DMS 273 (cell line): ENCODE measurements around the gene TLX3.
"Not testable (repeated sequence)": the region's sequence is repeated elsewhere in the genome, so short reads cannot be mapped to it uniquely, and the experiment has no call there.

Experiments
- DNase-seq: peaks from one replicate; lab custom pipeline; 2025; ENCODE audit not compliant: unreplicated experiment; lab: John Stamatoyannopoulos, UW

TLX3 gene

DNA sequence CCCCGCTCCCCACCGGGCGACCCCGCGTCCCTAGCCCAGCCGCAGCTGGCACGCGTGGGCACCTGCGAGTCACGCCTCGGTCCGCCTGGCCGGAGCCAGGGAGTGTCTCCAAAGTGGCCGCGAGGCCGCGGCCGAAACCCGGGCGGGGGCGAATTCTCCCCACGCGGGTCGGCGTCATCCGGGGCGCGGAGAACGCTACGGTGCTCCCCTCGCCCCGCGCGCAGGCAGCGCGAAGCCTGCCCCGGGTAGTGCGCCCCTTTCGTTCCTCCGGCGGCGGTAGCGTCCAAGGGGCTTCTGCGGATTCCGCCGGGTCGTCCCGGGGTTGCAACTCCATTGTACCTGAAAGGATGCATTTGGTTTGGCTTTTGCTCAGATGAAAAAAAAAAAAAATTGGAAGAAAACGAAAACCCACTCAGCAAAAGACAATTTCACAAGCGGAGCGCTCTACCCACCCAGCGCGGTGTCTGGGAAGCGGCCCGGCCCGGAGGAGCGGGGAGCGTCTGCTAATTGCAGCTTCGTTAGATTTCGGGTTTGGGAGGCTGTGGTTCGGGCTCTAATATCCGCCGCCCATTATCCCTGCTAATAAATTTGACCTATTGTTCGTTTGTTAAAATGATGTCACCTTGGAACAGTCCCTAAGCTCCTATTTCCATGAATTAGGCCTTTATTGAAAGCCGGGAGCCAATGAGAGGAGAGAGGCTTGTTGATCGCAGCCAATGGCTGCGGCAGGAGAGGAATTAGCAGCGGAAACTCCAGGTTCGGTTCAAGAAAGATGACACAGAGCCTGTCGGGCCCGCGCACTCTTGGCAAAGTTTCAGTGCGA is at the start of gene TLX3:
Gene TLX3 (plus strand): TSS at position 796 of the 823 bp plus-strand sequence. CDS start 118 bp downstream, outside the sequence.
- DNase-seq: peak; percentile 84

DNA sequence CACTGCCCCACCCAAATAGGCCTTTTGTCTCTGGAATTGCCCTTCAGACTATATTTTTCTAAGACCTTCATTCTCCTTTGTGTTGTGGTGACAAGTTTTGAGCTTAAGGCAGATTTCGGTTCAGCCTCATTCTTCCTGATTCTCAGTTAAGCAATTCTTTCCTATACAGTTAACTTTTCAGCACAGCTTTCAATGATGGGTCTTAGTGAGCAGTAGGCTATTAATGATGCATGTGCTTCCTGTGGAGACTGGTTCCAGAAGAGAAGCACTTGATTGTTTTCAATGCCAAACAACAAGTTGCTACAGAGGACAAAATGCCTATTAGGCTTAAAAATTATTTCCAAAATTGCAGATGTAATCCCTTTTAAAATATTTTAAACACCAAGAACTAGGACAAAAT is 47.7 kb upstream of the TLX3 start:
- DNase-seq: no peak

DNA sequence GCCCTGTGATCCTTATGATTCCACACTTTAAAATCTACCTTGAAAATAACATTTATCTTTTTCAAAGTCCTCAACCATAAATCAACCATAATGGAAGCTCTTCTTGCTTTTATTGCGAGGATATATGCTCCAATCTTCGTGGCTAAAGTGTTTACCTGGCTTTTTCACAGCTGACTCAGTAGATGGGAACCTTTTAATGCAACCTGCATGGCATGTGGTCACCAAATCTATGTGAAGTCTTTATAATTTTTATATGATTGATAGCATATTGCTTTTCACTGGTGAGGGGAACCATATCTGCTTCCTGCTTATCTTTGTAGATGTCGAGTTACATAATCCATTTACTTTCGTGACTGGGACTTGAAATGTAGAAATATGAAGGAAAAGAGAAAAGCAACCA is 47.1 kb upstream of the TLX3 start:
- no peak for DNase-seq

DNA sequence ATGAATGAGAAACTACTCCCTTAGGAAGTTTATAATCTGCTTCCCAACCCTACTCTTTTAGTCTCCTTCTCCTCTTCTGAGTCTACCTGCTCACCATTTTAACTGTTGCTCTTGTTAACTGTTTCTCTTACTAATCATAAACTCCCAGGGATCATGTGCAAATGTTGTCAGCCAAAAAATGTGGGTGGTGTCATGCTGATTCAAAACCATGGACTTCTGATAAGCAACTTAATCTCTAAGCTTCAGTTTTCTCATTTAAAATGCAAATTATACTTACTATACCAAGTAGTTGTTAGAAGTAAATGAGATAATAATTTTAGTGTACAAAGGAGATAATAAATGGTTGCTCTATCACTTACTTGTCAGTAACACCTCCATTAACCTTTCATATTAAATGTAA is 45.9 kb upstream of the TLX3 start:
- no peak for DNase-seq

DNA sequence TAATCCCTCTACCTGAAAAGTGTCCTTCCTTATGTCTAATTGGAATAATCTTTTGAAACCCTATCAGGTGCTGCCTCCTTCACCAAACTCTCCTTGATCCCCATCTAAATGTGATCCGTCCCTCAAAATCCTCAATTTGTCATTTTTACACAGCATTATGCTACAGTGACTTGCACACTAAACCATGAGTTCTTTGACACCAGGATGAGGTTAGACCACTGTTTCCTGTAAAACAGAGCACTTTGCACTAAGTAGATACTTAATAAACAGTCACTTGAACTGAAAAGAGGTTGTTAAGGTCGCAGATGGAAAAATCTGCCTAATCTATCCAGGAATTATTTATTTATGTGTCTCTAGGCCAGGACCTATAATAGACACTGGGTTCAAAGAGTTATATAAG is 44.2 kb upstream of the TLX3 start:
- no peak for DNase-seq

GRCh38 chr5:171268700-171269620 is 40.1 kb upstream of the TLX3 start:
- no peak for DNase-seq

- no peak for DNase-seq
These were observed 39.3 kb upstream of the TLX3 start for GRCh38 chr5:171269717-171270116.

DNA sequence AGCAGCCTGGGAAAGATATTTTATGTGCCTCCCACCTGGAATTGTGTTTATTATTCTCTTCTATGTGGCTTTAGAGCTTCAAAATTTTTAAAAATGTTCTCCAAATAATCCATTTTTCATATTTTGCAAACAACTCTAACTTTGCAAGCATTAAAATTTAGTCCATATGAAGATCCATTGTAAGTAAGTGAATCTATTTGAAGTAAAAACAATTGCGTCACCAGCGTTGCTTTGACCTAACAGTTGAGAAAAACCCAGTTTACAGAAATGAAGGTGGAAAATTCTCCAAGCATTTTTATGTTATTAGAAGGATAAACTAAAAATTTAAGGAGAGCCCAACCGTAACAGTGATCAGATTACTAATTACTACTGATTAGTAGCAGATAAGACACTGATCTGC is 38.9 kb upstream of the TLX3 start:
- no peak for DNase-seq

DNA sequence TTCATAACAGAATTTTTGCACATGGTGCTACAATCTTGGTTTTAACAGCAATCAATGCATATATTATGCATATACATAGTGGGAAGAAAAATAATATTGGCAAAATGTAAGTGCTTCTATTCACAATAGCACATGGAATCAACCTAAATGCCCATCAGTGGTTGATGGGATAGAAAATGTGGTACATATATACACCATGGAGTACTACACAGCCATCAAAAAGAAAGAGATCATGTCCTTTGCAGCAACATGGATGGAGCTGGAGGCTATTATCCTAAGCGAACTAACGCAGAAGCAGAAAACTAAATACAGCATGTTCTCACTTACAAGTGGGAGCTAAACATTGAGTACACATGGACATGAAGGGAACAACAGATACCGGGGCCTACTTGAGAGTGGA is 37.2 kb upstream of the TLX3 start:
- no peak for DNase-seq

DNA sequence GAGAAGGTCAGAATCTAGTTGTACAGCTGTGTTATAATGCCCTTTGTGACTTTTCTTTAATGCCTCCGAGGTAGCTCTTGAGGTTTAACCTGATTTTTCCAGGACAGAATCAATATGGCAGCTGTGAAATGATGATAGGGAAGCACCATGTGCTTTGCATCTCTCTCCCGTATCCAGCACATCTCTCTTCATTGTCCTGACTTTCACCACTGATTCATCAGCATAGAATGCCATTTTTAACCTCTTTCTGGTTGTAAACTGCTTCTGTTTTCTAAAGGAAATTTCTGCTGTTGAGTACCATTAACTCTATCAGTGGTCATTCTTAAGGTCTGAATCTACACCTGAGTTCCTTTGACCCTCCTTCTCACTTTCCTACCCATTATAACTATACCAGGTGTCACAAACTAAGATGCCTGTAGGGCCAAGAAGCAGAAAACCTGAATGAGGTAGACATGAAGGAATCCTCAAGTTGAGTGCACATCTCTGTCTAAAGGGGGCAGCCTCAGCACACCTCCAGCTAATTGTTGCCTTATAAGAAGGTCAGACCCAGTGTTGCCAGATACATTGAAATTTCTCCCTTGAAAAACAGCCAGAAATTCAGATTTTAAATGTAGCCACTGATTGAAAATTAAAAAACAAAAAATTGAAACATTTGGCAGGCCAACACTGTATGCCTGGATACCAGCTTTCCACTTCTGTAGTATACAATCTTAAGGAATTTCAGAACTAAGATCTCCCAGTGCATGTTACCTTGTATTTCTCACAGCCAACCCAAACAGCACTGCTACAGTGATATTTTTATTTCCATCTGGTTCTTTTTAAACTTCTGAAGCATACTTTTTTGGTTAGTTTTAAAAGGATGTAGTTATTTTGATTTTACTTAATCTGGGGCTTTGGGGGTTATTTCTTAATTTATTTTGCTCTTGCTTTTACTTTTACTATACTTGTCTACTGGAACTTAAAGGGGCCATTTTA is 35.8 kb upstream of the TLX3 start:
- DNase-seq: peak; percentile 59

DNA sequence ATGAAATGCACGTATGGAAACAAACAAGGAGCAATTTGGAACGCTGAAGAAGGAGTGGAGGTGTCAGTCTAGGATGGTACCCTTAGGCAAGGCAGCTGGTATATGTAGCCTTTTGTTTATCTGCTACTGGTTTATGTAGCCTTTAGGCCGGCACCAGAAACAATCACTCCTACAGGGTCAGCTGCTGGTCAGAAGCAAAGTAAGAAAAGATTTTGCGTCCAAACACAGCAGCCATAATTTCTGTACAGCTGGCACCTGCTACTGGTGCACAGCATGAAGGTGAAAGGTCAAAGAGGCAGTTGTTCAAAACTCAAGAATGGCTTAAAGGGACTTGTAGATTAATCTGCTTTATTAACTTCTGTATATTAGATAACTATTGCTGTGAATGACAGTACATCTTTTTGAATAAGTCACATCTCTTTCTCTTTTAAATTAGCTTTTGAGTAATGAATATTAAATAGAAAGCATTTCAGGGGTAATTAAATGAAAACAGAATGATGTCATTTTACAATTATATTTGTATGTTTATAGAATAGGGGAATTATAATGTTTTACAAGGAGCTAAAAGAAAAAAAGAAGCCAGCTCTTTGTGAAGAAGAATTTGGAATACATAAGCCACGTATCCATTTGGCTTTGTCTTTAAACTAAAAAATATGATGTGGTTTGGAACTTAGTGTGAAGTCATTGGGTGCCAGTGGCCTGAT is 33.1 kb upstream of the TLX3 start:
- DNase-seq: peak; percentile 21

- DNase-seq: no peak
These were observed 25.3 kb upstream of the TLX3 start for GRCh38 chr5:171283753-171284152.

- DNase-seq: no peak
These were observed 23.6 kb upstream of the TLX3 start for GRCh38 chr5:171285465-171285864.

DNA sequence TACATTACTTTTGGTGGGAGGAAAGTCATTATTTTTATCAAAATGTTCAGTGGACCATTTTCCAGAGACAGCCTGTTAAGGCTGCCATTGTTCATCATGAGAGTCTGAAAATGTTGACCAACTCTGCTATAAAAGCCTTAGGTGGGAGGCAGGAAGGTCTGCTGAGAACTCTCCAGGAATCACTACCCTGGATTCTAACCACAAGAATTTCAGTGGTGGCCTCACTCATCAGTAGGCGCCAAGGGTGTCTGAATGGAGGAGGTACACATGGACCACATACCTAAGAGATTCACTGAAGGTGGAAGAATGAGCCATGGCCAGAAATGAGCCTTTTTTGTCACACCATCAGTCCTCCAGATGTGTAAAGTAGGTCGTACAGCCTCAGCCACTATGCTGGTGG is 21.0 kb upstream of the TLX3 start:
- no peak for DNase-seq

- DNase-seq: no peak
These were observed 17.7 kb upstream of the TLX3 start for GRCh38 chr5:171291371-171291770.

DNA sequence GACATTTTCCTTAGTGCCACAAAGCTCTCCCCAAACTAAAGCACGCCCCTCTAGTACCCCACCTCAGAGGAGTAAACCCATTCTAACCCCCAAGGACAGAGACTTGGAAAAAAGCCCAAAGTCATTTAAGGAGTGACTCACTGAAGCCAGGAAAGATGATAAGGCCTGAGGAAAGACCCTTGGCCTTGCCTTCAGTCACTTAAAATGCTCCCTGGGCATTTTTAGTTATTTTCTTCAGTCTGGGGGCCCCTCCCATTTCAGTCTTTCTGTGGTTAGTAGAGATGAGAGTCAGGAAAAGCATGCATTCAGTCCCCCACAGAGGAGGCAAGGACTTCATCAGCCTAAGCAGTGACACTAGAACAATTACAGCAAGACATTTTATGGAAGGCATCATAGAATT is 13.7 kb upstream of the TLX3 start:
- DNase-seq: peak; percentile 16

GRCh38 chr5:171295801-171296200 is 13.2 kb upstream of the TLX3 start:
- DNase-seq: no peak

- not testable (repeated sequence) for DNase-seq
These were observed 11.1 kb upstream of the TLX3 start for GRCh38 chr5:171297941-171298340.

GRCh38 chr5:171299228-171299627 is 9.8 kb upstream of the TLX3 start:
- no peak for DNase-seq

DNA sequence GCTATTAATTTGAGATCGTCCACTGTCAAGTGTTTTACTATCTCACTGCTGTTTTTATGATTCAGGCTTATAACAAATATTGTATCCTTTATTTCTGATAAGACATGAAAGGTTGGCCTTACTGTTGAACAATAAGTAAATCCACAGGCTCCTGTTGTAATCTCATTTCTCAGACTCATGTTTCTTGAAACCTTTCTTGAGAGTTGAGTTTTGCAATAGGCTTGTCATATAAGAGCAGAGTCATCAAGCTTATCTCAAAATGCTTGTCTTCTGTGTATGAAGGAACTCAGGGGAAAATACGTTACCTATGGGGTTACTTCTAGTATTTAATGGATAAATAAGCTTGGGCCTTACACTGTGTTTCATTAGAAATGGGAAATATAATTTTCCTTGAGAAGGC is 9.2 kb upstream of the TLX3 start:
- no peak for DNase-seq
